Heart right ventricle (tissue), 16 donors: Measurements from ENCODE around the gene TDRD10. TPM values are rescaled to one million over a fixed set of nuclear protein-coding genes. Genes with fewer than 3 reads are reported as not detected.

Experiments
- ATAC-seq, 8 donors: fragments of 200-7000 bp; cut with Tn5 transposase; one replicate each; pipeline ENCODE4 v1.9.1; 2020; ENCODE audit warnings: mild to moderate bottlenecking in 8 of 8, moderate library complexity in 8 of 8, moderate number of reproducible peaks in 1 of 8
- DNase-seq, 2 donors: peaks; one replicate each; pipeline ENCODE4 v3.0.0-alpha.2; 2020
- H3K27ac ChIP-seq, 10 donors: fragments of 200-600 bp; sonication (generic) in 2 of 10; one replicate each; pipeline versions ENCODE4 v1.5.0 to v1.8.0; 2020 to 2022; ENCODE audit warnings: mild to moderate bottlenecking in 3 of 10
- H3K27me3 ChIP-seq, 7 donors: fragments of 200-600 bp; one replicate each; pipeline ENCODE4 v1.8.0; 2021 to 2022; ENCODE audit warnings: mild to moderate bottlenecking in 2 of 7
- H3K36me3 ChIP-seq, 9 donors: fragments of 200-600 bp; sonication (generic) in 1 of 9; one replicate each; pipeline versions ENCODE4 v1.5.0 to v1.8.0; 2020 to 2022; ENCODE audit warnings: mild to moderate bottlenecking in 2 of 9
- H3K4me1 ChIP-seq, 9 donors: fragments of 200-600 bp; sonication (generic) in 1 of 9; one replicate each; pipeline versions ENCODE4 v1.5.0 to v1.8.0; 2020 to 2022; ENCODE audit warnings: mild to moderate bottlenecking in 4 of 9
- H3K4me3 ChIP-seq, 10 donors: fragments of 200-600 bp; sonication (generic) in 2 of 10; one replicate each; pipeline versions ENCODE4 v1.5.0 to v1.8.0; 2020 to 2022; ENCODE audit warnings: mild to moderate bottlenecking in 7 of 10, moderate library complexity in 2 of 10
- H3K9me3 ChIP-seq, 11 donors: fragments of 200-600 bp in 10 of 11; sonication (generic) in 2 of 11; one replicate each; pipeline versions ENCODE4 v1.5.0 to v1.8.0; 2013 to 2022; ENCODE audit warnings: mild to moderate bottlenecking in 2 of 11, control low read depth in 1 of 11, moderate library complexity in 1 of 11
- WGBS, 2 donors: extraction: QIAGEN DNeasy Blood & Tissue Kit; methylation state at CpG; one replicate each; pipeline ENCODE4 v1.1.7; 2013; ENCODE audit warnings: inconsistent platforms in 1 of 2; 5-methylcytosine and 5-hydroxymethylcytosine counted together
- intact Hi-C, 10 donors: fragments of 100-400 bp; cut with DNase I; formaldehyde crosslinking; loops; one replicate each; pipeline versions ENCODE4 v1.11.1 to v1.14.2; 2022
- polyA plus RNA-seq, 2 donors: library from polyadenylated mRNA; stranded (reverse); fragments of 200-250 nt; gene quantifications; one replicate each; pipeline ENCODE4 v1.2.3, GENCODE V29; 2013
- total RNA-seq, 10 donors: library from RNA; stranded (reverse); fragmentation: NEBNext Ultra II Directional in 3 of 10; extraction: Animal tissue kit (Norgen Biotek cat#: 25700) in 3 of 10; gene quantifications; one replicate each; pipeline versions ENCODE4 v1.2.1 to v1.2.4, GENCODE V29; 2021 to 2023
- TF ChIP-seq, protein P1 (sequence below), 9 donors: fragments of 200-600 bp; sonication (generic) in 2 of 9; IDR thresholded peaks; one replicate each; pipeline versions ENCODE4 v1.5.0 to v1.8.0; 2021 to 2022; ENCODE audit warnings: antibody characterized with exemption in 9 of 9, mild to moderate bottlenecking in 5 of 9, moderate library complexity in 1 of 9
- donor health status: Arrhythmogenic right ventricular cardiomyopathy.
- donor health status: ischemic (EF 13 %, LVEDD 7.1; RV severe dilation, severe dysfunction).
- donor health status: healthy with polysubstance abuse.
- donor health status: DM: no; HTN: yes; CAD: no.
- donor health status: DM: no; HTN: no; CAD: no.
- donor health status: ischemic (EF 25% LVEDD 6.9; RV normal size, moderate dysfunction).
- donor health status: ischemic (EF 25% LVEDD 5.7; RV mildly dilated, moderate dysfunction).
- donor health status: healthy.
- donor health status: DM: yes; HTN: yes; CAD: no.
- donor health status: Ischemic cardiomyopathy.
- donor health status: ischemic (EF 35%, LVEDD 5.7; RV mildly dilated, moderate dysfunction).
- donor health status: nonischemic (EF 11% LVEDD 7.7; RV severe dilation, severe dysfunction).
- donor health status: DM: yes; HTN: yes; CAD: no.
- donor health status: PGD.
- donor health status: ischemic (EF 29% LVEDD 5.4; RV normal size, mild dysfunction).
- donor health status: nonischemic (EF 23%, LVEDD 6.1; RV moderate dilation, normal function).

TDRD10 gene
- total and polyA plus RNA-seq, 12 donors: 1.1 to 13.3 (median 2.0) TPM

DNA sequence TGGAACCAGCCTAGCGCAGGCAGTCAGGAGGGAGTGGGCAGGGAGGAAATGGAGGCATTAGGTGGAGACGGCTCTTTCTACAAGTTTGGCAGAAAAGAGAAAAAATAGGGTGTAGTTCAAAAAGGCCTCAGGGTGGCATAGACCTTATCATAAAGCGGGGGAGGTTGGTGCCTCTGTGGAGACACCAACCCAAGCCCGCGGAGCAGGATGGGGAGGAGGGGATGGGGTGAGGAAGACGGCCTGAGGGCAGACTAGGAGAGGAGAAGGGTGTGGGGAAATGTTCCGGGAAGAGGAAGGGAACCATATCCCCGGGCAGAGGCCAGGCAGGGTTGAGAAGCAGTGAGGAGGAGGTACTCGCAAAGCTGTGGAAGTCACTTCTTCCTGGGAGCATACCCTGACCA, 17.6 kb downstream of the TDRD10 start:
- H3K4me3 ChIP-seq: no peak overlapping the region
- H3K27ac ChIP-seq: peak overlapping the region in 2 of 10 donors; percentile 10 to 25
- DNase-seq: no peak
- ATAC-seq: peak in 5 of 8 donors; percentile 36 to 65 (median 43)
- H3K9me3 ChIP-seq: no peaks in the 10 kb centered on the region
- intact Hi-C loops: no loop called here
- TF ChIP-seq, protein P1, sequence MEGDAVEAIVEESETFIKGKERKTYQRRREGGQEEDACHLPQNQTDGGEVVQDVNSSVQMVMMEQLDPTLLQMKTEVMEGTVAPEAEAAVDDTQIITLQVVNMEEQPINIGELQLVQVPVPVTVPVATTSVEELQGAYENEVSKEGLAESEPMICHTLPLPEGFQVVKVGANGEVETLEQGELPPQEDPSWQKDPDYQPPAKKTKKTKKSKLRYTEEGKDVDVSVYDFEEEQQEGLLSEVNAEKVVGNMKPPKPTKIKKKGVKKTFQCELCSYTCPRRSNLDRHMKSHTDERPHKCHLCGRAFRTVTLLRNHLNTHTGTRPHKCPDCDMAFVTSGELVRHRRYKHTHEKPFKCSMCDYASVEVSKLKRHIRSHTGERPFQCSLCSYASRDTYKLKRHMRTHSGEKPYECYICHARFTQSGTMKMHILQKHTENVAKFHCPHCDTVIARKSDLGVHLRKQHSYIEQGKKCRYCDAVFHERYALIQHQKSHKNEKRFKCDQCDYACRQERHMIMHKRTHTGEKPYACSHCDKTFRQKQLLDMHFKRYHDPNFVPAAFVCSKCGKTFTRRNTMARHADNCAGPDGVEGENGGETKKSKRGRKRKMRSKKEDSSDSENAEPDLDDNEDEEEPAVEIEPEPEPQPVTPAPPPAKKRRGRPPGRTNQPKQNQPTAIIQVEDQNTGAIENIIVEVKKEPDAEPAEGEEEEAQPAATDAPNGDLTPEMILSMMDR (IDR thresholded peaks at IDR 0.05): no peak
- peaks cover 0 to 14% (median 0%) of the 10 kb centered on the region in 9 donors for H3K36me3 ChIP-seq
- H3K27me3 ChIP-seq: no peaks in the 10 kb centered on the region
- H3K4me1 ChIP-seq: peaks cover 5 to 32% (median 23%) of the 10 kb centered on the region in 9 donors
- 64 to 74% methylated on average over 9 of the region's 9 CpGs for WGBS, 2 donors

DNA sequence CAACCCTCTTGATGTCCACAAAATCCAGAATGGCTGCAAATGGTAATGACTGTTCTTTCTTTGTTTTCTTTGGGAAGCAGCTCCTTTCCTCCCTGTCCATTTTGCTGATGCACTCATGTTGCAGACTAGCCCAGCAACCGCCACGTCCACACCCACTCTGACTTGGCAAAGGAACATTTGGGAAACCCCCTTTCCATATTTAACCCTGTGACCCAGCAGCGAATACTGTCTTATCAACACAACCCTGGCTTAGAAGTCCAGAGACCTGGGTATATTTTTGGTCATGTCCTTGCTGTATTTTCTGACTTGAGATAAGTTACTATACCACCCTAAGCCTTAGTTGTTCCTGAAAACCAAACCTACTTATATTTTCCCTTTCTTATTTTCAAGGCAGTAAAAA, 18.3 kb downstream of the TDRD10 start:
- H3K9me3 ChIP-seq: no peaks in the 10 kb centered on the region
- no peak overlapping the region for H3K4me3 ChIP-seq
- peaks cover 5 to 32% (median 23%) of the 10 kb centered on the region in 9 donors for H3K4me1 ChIP-seq
- no peaks in the 10 kb centered on the region for H3K27me3 ChIP-seq
- peak overlapping the region in 2 of 10 donors; percentile 10 to 25 for H3K27ac ChIP-seq
- ATAC-seq (peak; percentile 66 to 87 (median 80)), DNase-seq (peak in 1 of 2 donors; percentile 27)
- H3K36me3 ChIP-seq: peaks cover 0 to 19% (median 0%) of the 10 kb centered on the region in 9 donors
- TF ChIP-seq, protein P1 (IDR thresholded peaks at IDR 0.05): no peak
- WGBS, 2 donors: 11 to 13% methylated on average over 3 of the region's 3 CpGs
- intact Hi-C loops: no loop called here

DNA sequence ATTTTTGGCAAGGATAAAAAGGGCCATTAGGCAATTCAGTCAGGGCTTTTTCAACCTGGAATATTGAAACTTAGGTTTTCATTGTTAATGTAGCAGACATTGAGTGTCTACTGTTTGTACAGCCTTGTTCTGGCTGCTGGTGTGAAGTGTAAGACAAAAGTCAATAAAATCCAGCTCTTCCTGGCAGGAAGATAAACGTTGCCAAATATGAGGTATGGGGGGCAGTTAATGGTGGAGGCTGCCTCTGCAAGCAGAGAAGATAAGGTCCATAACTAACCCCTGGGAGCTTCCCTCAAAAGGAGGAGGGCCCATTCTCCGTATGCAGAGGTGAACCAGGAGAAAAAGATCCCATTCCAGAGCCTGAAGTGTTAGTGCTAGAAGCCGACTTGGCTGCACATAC, 19.7 kb downstream of the TDRD10 start:
- ATAC-seq: no peak

DNA sequence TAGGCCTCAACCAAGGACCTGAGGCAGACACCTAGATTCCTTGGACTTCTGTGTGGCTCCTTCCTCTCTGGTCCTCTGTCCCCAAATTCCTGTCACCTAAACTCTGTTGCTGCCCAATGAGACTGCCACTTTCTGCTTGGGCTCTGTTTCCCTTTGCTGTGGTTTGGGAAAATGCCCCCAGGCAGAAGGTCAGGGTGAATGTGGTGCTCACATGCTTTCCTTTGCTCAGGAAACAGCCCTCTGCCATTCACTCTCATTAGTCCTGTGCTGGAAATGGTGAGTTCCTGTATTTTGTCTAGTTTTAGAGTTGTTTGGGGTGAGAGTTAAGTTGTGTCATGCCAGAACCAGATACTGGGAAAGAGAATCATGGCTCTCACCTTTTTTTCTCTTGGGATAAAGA, 22.9 kb downstream of the TDRD10 start:
- Histone ChIP-seq H3K9me3 (no peaks in the 10 kb centered on the region), H3K27ac (no peak overlapping the region), H3K36me3 (peaks cover 0 to 19% (median 0%) of the 10 kb centered on the region in 9 donors), H3K4me3 (no peak overlapping the region), H3K4me1 (peaks cover 5 to 25% (median 17%) of the 10 kb centered on the region in 9 donors), H3K27me3 (no peaks in the 10 kb centered on the region)
- TF ChIP-seq, protein P1 (IDR thresholded peaks at IDR 0.05): no peak
- intact Hi-C loops: no loop called here
- no peak for DNase-seq
- no peak for ATAC-seq

More for the DNA sequence above, 19.7 kb downstream of the TDRD10 start:
- Histone ChIP-seq H3K9me3 (no peaks in the 10 kb centered on the region), H3K27ac (no peak overlapping the region), H3K4me1 (peaks cover 5 to 32% (median 23%) of the 10 kb centered on the region in 9 donors), H3K36me3 (peaks cover 0 to 19% (median 0%) of the 10 kb centered on the region in 9 donors), H3K27me3 (no peaks in the 10 kb centered on the region), H3K4me3 (no peak overlapping the region)
- 43 to 61% methylated on average over 3 of the region's 3 CpGs for WGBS, 2 donors
- TF ChIP-seq, protein P1 (IDR thresholded peaks at IDR 0.05): no peak
- intact Hi-C loops: no loop called here
- no peak for DNase-seq
